Astrocyte of the spinal cord (primary cell): ENCODE results near the gene HOXC6.

Experiments
- DNase-seq: peaks from one replicate; pipeline ENCODE4 v3.0.0; 2011; ENCODE audit warnings: low read depth, low spot score
- H3K4me3 ChIP-seq: 2 replicates; pipeline ENCODE4 v1.5.1; 2011; ENCODE audit warnings: low read depth, mild to moderate bottlenecking, low read length, moderate library complexity
- CTCF ChIP-seq: IDR thresholded peaks from 2 replicates; pipeline ENCODE4 v1.5.1; 2012; ENCODE audit warnings: low read depth, mild to moderate bottlenecking, low read length, inconsistent platforms
- in situ Hi-C: cut with HindIII; loops from 2 replicates; pipeline ENCODE4 v1.10.0; 2017; ENCODE audit warnings: low sequenced_read_pairs

Gene HOXC6

GRCh38 chr12:53996240-53997203, 31.7 kb upstream of the HOXC6 start:
- H3K4me3 ChIP-seq = peak overlapping the region; percentile 29
- in situ Hi-C loops = no loop called here
- no peak for DNase-seq
- no peak for TF ChIP-seq CTCF

- TF ChIP-seq CTCF = no peak
- in situ Hi-C loops = no loop called here
- DNase-seq = no peak
- H3K4me3 ChIP-seq = no peak overlapping the region
Observed at GRCh38 chr12:53997204-53998109, 30.8 kb upstream of the HOXC6 start.

GRCh38 chr12:53998110-53998899, 29.9 kb upstream of the HOXC6 start:
- DNase-seq = no peak
- in situ Hi-C loops = no loop called here
- H3K4me3 ChIP-seq = no peak overlapping the region
- no peak for TF ChIP-seq CTCF

DNA sequence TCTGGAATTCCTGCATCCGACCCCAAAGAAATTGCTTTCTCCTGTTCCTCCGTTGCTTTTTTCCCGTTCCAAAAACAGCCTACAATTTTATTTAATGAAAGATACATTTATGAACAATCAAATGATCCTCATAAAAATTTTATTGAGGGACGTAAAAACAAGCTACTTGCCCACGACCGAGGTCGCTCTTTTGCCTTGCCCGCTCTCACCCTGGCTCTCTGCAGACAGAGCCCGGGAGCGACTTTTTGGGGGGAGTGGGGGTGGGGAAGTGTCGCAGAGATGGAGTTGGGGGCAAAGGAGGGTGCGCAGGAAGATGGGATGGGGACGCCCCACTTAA, 29.4 kb upstream of the HOXC6 start:
- DNase-seq = no peak
- H3K4me3 ChIP-seq = no peak overlapping the region
- in situ Hi-C loops = no loop called here
- TF ChIP-seq CTCF = no peak

DNA sequence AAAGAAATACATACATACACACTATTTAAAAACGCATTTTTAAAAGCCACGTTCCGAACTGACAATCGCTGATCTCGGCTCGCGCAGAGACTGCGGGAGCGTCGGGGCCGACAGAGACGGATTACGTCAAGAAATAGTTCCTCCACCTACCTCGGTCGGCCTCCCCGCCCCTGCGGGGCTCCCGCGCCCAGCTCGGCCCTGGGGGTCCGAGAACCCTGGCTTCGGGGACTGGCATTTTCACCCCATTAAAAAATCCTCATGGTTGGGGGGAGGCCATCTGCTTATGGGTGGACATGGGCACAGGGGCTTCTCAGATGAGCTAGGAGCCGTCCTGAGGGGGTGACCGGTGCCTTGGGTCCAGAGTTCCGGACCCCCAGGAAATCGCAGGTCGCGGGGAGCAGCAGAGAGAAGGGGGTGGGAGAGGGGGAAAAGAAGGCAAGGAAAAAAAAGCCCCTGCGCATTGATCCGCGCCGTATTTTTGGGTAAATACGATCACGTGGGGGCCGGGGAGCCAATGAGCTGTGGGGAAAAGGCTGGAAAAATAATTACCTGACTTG, 28.6 kb upstream of the HOXC6 start:
- H3K4me3 ChIP-seq = peak overlapping the region; percentile 55
- peak; percentile 78 for DNase-seq
- TF ChIP-seq CTCF = no peak
- in situ Hi-C loops = loop anchor here (25.0 kb wide), 1 partner anchor 188 kb away; the partner anchor contains the start of gene SMUG1
